ENCODE measurements around the gene PPP3CA.

PPP3CA gene

DNA sequence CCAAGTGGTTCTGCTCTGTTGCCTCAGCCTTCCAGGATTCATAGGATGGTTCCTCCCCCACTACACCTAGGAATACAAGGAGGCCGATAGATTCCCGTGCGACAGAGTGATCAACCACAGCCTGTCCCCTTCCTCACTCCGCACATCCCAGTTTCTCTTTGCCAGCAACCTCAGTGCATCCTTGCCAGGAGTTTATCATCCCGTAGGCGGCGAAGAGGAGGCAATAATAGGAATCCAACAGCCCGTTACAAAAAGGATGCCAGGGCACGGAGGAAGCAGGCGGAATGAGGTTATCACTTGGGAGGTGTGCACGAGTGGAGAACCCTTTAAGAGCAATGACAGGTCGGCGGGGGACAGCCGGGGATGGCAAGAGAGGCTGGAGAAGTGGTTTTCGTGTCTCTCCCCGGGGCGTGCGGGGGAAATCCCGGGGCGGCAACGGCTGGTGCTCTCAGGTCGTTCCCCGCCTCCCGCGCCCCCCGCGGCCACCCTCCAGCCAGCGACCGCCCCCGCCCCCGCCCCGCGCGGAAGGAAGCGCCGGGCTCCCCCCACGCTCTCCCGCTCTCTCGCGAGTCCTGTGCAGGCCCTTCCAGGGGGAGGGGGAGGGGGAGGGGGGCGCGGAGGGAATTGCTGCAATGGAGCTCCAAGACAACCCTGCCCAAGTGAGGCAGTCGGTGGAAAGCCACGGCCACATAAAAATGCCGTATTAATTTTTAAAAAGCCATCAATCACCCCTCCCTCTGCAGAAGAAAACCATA lies 1.6 kb downstream of the PPP3CA start:
- peaks cover 49% of the 10 kb centered on the region for H3K4me1 Mint-ChIP-seq

DNA sequence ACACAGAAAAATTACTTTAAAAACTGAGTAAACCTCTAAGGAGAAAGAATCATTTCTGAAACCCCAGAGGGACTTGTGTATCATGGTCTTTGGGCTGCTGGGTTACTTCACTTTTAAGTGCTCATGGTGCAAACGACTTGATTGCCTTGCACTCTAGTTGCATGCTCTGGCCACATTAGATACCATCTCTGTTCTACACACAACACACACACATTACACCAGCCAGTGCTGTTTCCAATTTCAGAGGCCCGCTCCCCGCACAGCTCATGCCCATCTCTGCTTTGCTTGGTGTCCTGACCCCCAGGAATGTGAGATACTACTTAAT lies 2.1 kb downstream of the PPP3CA start:
- peaks cover 25% of the 10 kb centered on the region for H3K27me3 Mint-ChIP-seq
- peaks cover 49% of the 10 kb centered on the region for H3K4me1 Mint-ChIP-seq
- H3K9me3 Mint-ChIP-seq, result no peaks in the 10 kb centered on the region
- peak overlapping the region; percentile 91 to 95 for H3K4me3 Mint-ChIP-seq
- ATAC-seq (no peak), DNase-seq (peak in 1 of 2 donors; percentile 26)
- H3K27ac Mint-ChIP-seq, result no peak overlapping the region

More for the DNA sequence above, 1.6 kb downstream of the PPP3CA start:
- peak overlapping the region; percentile 86 to 89 for H3K27ac Mint-ChIP-seq
- H3K9me3 Mint-ChIP-seq, result no peaks in the 10 kb centered on the region
- peak overlapping the region; percentile 95 to 96 for H3K4me3 Mint-ChIP-seq
- peaks cover 27% of the 10 kb centered on the region for H3K27me3 Mint-ChIP-seq
- ATAC-seq (no peak), DNase-seq (peak; percentile 42 to 58)

DNA sequence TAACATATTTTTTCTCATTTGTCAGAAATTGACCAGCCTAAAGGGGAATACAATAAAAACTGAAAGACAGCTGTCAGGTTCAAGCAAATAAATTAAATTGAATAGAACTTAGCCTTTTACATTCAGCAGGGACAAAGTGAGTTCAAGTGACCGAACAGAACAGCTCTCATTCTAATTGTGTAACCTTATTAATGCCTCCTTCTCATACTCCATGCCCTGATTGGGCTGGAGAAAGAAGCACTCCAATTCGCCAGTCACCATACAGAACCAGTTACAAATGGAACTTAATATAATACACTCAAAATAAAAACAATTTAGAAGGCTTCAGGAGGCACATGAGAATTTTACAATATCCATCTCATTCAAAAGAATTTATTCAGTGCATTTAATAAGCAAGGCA lies 8.0 kb downstream of the PPP3CA start:
- H3K4me3 Mint-ChIP-seq, result no peak overlapping the region
- no peak overlapping the region for H3K27ac Mint-ChIP-seq
- ATAC-seq (no peak), DNase-seq (no peak)
- no peaks in the 10 kb centered on the region for H3K27me3 Mint-ChIP-seq
- H3K9me3 Mint-ChIP-seq, result no peaks in the 10 kb centered on the region
- peaks cover 51% of the 10 kb centered on the region for H3K4me1 Mint-ChIP-seq

DNA sequence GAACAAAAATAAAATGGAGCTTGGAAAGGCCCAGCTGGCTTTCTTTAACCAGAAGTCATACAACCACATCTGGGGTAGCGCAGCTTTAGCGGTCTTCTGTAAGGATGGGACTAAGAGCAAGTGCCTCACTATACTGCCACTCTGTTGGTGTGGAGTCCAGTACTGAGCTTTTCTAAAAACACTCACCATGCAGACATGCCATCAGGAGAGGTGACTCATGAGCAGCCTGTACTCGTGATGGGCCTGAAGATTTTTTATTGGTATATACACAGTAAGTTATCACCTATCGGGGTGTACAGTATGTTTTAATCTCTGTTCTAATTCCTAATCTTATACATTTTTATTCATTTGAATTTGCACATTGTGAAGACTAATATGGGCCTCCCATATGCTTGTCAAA lies 9.6 kb downstream of the PPP3CA start:
- Mint-ChIP-seq H3K27me3 (no peaks in the 10 kb centered on the region), H3K4me1 (peaks cover 39% of the 10 kb centered on the region), H3K9me3 (no peaks in the 10 kb centered on the region), H3K4me3 (no peak overlapping the region), H3K27ac (no peak overlapping the region)
- DNase-seq (no peak), ATAC-seq (peak; percentile 43)

DNA sequence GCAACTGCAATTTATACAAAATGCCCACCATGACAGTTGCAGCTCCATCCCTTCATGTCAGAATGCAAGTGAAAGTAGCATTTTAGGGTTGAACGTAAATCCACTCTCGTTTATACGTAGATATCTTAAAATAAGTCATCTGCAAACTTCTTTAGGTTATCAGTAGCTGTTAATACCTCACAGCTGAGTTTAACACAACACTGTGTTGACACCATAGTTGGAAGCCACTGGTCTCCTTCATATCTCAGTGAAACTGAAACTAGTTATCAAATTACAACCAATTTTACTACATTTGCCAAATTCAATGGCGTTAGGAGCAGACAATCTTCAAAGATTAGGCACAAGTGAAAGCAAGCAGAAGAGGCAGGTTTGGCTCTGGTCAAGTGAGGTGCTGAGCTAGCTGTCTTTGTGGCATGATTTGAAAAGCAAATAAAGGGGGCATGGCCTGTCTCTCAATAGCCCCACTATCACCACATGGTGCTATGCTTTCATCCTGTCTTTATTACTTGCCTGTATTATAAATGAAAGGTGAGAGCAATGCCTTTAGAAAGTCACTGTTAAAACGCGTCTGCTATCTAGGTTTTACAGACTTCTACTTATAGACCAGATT lies 12.3 kb downstream of the PPP3CA start:
- H3K27ac Mint-ChIP-seq, result no peak overlapping the region
- H3K4me3 Mint-ChIP-seq, result no peak overlapping the region
- no peaks in the 10 kb centered on the region for H3K27me3 Mint-ChIP-seq
- H3K9me3 Mint-ChIP-seq, result no peaks in the 10 kb centered on the region
- peaks cover 37% of the 10 kb centered on the region for H3K4me1 Mint-ChIP-seq
- DNase-seq (no peak), ATAC-seq (no peak)

DNA sequence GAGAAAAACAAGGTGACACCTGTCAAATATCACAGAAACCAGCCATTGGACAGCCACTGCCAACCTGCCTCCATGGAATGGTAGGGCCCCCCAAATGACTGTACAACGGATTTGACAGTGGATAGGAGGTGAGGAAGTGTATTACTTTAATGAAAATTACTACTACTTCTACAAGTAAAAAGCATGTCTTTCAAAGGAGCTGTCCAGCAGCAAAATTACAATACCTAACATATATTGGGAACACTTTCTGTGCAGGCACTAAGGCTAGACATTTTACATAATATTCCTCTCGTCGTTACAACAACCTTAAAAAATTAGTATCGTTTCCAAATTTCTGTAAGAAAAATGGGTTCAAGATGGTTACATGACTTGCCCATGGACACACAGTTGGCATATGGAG lies 14.9 kb downstream of the PPP3CA start:
- Mint-ChIP-seq H3K9me3 (no peaks in the 10 kb centered on the region), H3K4me1 (peaks cover 47% of the 10 kb centered on the region), H3K27me3 (no peaks in the 10 kb centered on the region), H3K4me3 (no peak overlapping the region), H3K27ac (no peak overlapping the region)
- DNase-seq (no peak), ATAC-seq (no peak)

DNA sequence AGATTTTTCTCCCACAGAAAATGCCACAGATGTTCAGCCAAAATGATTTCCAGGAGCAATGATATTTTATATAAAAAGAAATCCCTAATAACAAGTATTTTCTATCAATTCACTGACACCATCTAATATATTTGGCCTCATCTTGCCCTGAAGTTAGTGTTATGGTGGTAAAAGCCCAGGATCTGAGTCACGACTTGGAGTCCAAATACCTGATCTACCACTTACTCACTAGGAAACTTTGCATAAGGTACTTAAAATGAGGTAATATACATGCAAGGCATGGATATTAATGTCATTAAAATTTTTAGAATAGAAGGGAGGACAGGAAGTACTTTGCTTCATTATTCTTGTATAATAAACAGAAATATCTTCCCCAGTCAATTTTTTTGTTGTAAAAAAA lies 16.3 kb downstream of the PPP3CA start:
- H3K9me3 Mint-ChIP-seq, result no peaks in the 10 kb centered on the region
- H3K27ac Mint-ChIP-seq, result no peak overlapping the region
- peaks cover 9% of the 10 kb centered on the region for H3K27me3 Mint-ChIP-seq
- H3K4me3 Mint-ChIP-seq, result no peak overlapping the region
- ATAC-seq, result no peak
- DNase-seq, result no peak
- peaks cover 50% of the 10 kb centered on the region for H3K4me1 Mint-ChIP-seq

DNA sequence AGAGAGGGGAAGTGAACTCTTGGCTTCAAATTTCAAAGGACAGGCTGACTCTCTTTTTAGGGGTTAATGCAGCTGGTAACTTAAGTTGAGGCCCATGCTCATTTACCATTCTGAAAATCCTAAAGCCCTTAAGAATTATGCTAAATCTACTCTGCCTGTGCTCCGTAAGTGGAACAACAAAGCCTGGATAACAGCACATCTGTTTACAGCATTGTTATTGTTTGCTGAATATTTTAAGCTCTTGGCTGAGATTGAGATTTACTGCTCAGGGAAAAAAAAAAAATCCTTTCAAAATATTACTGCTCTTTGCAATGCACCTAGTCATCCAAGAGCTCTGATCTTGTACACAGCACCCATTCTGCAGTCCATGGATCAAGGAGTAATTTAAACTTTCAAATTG lies 17.7 kb downstream of the PPP3CA start:
- ATAC-seq (no peak), DNase-seq (no peak)
- H3K4me1 Mint-ChIP-seq, result peaks cover 39% of the 10 kb centered on the region
- H3K27me3 Mint-ChIP-seq, result peaks cover 17% of the 10 kb centered on the region
- no peaks in the 10 kb centered on the region for H3K9me3 Mint-ChIP-seq
- H3K4me3 Mint-ChIP-seq, result no peak overlapping the region
- no peak overlapping the region for H3K27ac Mint-ChIP-seq

DNA sequence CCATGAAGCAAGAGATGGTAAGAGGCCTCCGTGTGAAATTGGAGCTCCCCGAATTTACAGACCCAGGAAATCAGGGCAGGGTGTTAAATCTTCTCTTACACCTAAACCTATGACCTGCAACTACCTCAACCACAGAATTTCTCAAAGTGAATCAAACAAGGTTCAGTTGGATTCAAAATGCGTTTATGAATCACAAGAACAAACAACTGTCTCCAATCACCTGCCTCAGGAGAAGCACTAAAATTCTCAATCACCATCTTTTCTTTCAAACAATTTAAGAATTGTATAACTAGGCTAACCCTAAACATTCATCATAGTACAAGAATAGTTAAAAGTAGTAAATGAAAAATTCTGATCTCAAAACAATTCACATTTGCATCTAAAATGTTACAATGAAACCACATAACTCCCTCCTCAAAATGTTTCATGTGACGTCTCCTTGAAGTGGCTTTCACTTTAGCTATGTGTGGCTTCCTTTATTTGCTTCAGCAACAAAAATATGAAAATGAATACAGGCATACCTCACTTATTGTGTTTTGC lies 19.2 kb downstream of the PPP3CA start:
- peak overlapping the region; percentile 9 to 30 for H3K4me3 Mint-ChIP-seq
- ATAC-seq (peak; percentile 97), DNase-seq (peak; percentile 19 to 36)
- peaks cover 45% of the 10 kb centered on the region for H3K4me1 Mint-ChIP-seq
- H3K27me3 Mint-ChIP-seq, result peaks cover 19% of the 10 kb centered on the region
- H3K27ac Mint-ChIP-seq, result peak overlapping the region; percentile 81 to 89
- no peaks in the 10 kb centered on the region for H3K9me3 Mint-ChIP-seq

DNA sequence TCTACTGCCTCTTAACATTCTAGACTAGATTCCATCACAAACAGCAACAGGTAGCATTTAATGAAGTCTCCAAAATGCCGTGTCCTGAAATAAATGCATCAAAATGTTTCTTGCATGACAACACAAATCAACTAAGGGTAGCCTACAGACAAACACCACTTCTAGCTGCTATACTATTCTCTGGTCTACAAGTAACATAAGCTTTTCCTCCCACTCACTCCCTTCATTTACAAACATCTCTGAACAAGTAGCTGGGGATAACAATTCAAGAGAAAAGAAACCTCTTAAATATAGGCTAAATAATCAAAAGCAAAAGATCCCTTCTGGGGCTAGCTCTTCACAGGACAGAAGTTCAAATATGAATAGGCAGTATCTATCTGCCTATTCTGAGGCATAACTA lies 20.8 kb downstream of the PPP3CA start:
- Mint-ChIP-seq H3K27ac (no peak overlapping the region), H3K4me1 (peaks cover 45% of the 10 kb centered on the region), H3K9me3 (no peaks in the 10 kb centered on the region), H3K27me3 (peaks cover 19% of the 10 kb centered on the region), H3K4me3 (no peak overlapping the region)
- no peak for DNase-seq
- ATAC-seq, result no peak

DNA sequence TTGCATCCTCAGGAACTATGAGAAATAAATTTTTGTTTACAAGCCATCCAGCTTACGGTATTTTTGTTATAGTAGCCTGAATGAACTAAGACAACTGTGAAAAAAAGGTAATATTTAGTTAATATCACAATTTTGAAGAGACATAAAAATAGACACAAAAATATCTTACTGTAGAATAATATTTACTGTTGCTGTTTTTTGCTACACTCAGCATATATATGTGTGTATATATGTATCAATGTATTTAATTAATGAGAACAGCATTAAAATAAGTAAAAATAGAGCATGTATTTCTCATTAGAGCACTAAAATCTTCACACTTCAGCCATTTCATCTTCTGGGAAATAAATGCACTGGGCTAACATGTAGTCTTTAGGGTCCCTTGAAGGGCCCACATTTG lies 24.6 kb downstream of the PPP3CA start:
- H3K27me3 Mint-ChIP-seq, result peaks cover 19% of the 10 kb centered on the region
- no peak overlapping the region for H3K27ac Mint-ChIP-seq
- DNase-seq (no peak), ATAC-seq (no peak)
- H3K9me3 Mint-ChIP-seq, result no peaks in the 10 kb centered on the region
- no peak overlapping the region for H3K4me3 Mint-ChIP-seq
- H3K4me1 Mint-ChIP-seq, result peaks cover 26% of the 10 kb centered on the region

DNA sequence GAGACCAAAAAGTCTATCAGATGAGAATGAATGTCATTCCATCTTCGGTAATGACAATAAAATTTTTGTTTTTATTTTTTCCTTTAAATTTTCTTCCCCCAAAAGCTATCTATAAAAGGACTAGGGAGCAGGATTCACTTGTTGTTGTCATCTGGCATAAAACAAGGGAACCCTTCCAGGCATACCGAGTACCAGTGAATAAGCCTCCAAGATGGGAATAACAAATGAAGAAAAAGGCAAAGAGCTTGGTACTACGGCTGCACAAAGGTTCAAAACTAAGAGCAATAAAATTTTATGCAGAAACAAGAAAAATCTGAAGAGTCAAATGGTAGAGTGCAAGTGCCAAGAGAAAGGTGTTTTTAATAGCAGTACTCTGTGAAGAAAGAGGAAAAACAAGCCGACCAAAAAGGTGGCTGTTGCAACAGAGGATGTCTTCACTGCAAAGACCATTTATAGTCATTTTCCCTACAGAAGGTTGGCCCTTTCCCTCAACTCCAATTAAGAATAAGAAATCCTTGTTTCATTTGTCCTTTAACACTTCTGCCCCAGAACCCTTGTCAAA lies 25.8 kb downstream of the PPP3CA start:
- no peak for ATAC-seq
- H3K27ac Mint-ChIP-seq, result no peak overlapping the region
- DNase-seq, result no peak
- H3K4me1 Mint-ChIP-seq, result peaks cover 14% of the 10 kb centered on the region
- H3K4me3 Mint-ChIP-seq, result no peak overlapping the region
- H3K9me3 Mint-ChIP-seq, result no peaks in the 10 kb centered on the region
- H3K27me3 Mint-ChIP-seq, result peaks cover 16% of the 10 kb centered on the region

DNA sequence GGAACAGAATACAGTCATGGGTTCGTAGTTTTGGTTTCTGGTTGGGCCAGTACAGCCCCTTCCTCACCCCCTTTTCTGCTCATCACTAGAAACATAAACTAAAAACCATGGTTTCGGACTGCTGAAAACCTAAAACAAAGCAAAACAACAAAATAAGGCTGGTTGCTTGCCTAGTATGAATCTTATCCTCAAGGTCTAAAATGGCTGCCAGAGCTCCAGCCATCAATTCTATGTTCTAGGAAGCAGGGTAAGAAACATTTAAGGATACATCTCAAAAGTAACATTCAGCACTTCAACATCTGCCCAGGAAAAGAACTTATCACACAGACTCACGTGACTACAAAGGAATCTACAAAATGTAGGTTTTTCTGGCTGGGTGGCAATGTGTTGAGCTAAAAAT lies 31.5 kb downstream of the PPP3CA start:
- ATAC-seq (no peak), DNase-seq (no peak)
- Mint-ChIP-seq H3K27ac (no peak overlapping the region), H3K4me1 (peaks cover 13% of the 10 kb centered on the region), H3K4me3 (no peak overlapping the region), H3K9me3 (peaks cover 9 to 10% of the 10 kb centered on the region in 2 donors), H3K27me3 (no peaks in the 10 kb centered on the region)

DNA sequence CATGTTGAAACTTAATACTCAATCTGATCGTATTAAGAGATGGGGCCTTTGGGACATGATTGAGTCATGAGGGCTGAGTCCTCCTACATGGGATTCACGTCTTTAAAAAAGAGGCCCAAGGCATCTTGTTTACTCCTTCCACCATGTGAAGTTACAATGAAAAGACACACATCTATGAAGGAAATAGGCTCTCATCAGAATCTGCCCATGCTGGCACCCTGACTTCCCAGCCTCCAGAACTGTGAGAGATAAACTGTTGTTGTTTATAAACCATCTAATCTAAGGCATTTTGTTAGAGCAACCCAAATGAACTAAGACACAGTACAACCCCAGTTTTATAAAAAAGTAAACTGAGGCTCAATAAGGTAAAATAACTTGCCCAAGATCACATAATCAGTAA lies 32.3 kb downstream of the PPP3CA start:
- Mint-ChIP-seq H3K9me3 (peaks cover 9 to 10% of the 10 kb centered on the region in 2 donors), H3K4me1 (peaks cover 9% of the 10 kb centered on the region), H3K27ac (no peak overlapping the region), H3K4me3 (no peak overlapping the region), H3K27me3 (no peaks in the 10 kb centered on the region)
- DNase-seq (no peak), ATAC-seq (no peak)

DNA sequence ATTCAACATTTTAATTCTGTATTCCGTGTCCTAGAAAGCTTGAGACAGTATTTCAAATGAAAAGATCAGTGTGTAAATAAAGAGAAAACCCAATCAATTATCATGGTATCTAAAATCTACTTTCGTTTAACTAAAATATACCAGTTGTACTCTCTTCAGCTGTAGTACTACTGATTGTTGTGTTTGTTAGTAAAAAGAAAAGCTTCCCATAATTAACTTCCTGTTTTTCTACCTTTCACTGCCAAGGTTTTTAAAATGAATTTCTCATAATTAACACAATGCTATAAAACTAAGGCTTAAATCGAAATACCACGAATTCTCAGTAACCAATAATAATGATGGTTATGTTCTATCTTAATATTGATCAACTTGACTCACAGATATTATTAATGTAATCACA lies 37.4 kb downstream of the PPP3CA start:
- no peaks in the 10 kb centered on the region for H3K27me3 Mint-ChIP-seq
- no peak for DNase-seq
- peaks cover 27% of the 10 kb centered on the region for H3K4me1 Mint-ChIP-seq
- no peak overlapping the region for H3K27ac Mint-ChIP-seq
- no peaks in the 10 kb centered on the region for H3K9me3 Mint-ChIP-seq
- no peak overlapping the region for H3K4me3 Mint-ChIP-seq
- ATAC-seq, result no peak

DNA sequence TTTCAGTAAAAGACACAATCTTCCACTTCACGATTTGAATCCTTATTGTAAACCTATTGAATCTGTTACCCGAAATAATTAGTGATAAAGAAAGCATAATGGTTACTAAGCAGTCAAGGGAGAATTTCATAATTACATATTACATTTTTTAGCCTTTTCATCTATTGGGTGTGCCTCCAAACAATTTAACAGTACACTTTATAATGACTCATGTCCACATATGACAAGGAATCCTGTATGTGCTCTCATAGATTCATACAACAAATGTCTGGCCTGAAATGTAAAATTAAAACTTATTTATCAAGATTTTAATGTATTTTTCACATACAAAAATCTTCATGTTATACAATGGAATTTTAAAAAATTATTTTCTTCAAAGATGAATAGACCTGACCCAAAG lies 39.4 kb downstream of the PPP3CA start:
- Mint-ChIP-seq H3K27ac (no peak overlapping the region), H3K9me3 (no peaks in the 10 kb centered on the region), H3K27me3 (no peaks in the 10 kb centered on the region), H3K4me1 (peaks cover 30% of the 10 kb centered on the region), H3K4me3 (no peak overlapping the region)
- DNase-seq (no peak), ATAC-seq (no peak)
